Hematopoietic multipotent progenitor cell treated with erythropoietin and hydrocortisone succinate and interleukin-3 and kit ligand, for 8 days (in vitro differentiated cells): ENCODE results near the gene FLT1.

Experiments used
- DNase-seq: peaks from one replicate; pipeline ENCODE4 v3.0.0-alpha.2; 2015

FLT1 gene

GRCh38 chr13:28526876-28527275 lies 31.9 kb upstream of the FLT1 start:
- no peak for DNase-seq

DNA sequence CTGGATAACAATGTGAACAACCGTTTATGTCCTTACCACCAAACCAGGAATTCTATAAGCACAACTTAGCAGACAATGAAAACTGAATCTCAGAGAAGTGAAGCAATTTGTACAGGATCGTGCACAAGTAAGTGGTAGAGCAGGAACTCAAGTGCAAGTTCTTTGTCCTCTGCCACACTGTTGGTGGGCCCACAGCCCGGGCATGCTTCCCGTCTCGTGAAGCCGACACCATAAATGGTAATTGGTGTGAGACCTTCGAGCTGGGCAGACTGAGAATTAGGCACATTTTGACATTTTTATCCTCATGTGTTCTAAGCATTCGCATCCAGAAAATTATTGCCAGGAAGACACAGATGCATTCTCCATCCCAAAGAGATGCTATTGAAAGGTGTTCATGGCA lies 27.9 kb upstream of the FLT1 start:
- no peak for DNase-seq

GRCh38 chr13:28513745-28514144 lies 18.8 kb upstream of the FLT1 start:
- DNase-seq = no peak

GRCh38 chr13:28510542-28510941 lies 15.6 kb upstream of the FLT1 start:
- no peak for DNase-seq

- no peak for DNase-seq
Measured at GRCh38 chr13:28510066-28510465, 15.1 kb upstream of the FLT1 start.

- DNase-seq = no peak
Measured at GRCh38 chr13:28505543-28506135, 10.7 kb upstream of the FLT1 start.

GRCh38 chr13:28503182-28503967 lies 8.4 kb upstream of the FLT1 start:
- no peak for DNase-seq

DNA sequence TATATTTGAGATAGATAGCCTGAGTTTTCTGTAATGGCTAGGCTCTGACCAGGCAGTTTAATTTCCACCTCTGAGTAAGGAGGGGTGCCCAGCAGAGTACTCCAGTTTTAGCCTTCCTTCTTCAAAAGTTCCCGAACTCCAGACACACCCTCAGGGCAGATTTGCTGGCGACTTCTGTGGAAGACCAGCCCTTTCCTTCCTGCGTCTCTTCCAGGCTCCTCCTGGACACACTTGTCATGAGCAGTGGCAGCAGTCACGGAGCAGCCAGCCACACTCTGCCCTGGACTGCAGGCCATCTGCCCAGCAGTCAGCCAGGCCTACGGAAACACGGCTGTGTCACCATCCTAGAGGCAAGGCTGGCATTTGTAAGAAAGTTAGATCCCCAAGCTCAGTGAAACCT lies 6.6 kb upstream of the FLT1 start:
- no peak for DNase-seq

DNA sequence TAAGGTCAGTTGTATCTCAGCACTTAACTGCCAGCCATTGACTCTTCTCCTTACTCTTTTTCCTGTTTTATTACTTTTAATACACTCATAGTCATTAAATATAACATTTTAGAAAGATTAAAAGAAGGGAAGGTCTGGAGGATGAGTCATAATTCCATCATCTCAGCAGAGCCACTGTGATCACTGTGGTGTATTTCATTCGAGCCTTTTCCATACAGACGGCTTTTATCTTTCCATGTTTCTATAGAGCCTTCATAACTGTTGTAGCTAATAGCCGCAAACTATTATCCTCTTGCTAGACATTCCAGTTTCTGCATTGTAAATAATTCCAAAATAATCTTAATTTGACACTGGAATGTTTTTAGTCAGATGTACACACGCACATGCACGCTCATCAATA lies 4.7 kb upstream of the FLT1 start:
- DNase-seq = no peak

GRCh38 chr13:28498481-28499115 lies 3.7 kb upstream of the FLT1 start:
- DNase-seq = no peak

GRCh38 chr13:28497143-28497876 lies 2.4 kb upstream of the FLT1 start:
- peak; percentile 31 for DNase-seq

DNA sequence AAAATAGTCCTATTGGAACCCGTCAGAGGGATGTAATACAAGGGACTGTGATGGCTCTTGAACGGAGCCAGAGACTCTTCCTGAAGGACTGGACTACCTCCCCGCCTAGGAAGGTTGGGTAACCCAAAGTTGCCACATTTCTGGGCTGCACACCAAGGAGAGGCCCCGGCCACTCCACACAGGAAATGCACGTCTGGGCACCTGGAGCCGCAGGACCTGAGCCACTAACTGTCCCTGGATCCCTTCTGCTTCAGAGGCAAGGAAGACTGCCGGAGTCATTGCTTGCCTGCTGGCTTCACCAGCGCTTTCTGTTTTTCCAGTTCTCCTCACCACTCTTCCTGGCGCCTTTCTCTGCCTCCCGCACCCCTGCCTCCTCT lies 1.2 kb upstream of the FLT1 start:
- no peak for DNase-seq

DNA sequence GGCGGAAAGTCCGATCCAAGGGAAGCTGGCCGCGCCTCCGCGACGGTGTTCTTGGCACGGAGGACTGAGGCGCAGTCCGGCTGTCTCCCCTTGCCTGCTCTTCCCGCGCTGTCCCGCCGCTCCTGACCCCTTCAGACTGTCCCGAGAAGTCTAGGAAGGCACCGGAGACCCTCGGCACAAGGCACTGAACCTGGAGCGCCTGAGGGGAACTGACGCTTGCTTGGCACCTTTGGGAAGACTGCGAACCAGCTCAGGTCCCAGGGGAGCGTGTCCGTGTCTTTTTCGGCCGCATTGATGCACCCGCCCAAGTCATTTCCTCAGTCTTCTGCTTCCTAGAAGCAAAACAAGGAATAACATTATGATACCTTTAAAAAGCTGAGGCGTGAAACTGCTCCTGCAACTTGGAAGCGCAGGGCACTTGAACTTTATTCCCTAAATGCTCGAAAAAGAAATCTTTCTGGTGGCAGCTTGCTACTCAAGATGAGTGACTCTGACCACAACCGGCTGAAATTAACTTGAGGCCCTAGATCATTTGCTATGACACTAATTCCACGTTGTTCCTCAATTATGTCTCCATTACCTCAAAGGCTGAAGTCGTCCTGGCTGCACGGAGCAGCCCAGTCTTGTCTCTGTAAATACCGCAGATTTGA lies 735 bp upstream of the FLT1 start:
- DNase-seq = no peak

GRCh38 chr13:28494504-28494777 lies 487 bp downstream of the FLT1 start:
- DNase-seq = no peak

- DNase-seq = no peak
Measured at GRCh38 chr13:28493740-28494503, 1.0 kb downstream of the FLT1 start.

DNA sequence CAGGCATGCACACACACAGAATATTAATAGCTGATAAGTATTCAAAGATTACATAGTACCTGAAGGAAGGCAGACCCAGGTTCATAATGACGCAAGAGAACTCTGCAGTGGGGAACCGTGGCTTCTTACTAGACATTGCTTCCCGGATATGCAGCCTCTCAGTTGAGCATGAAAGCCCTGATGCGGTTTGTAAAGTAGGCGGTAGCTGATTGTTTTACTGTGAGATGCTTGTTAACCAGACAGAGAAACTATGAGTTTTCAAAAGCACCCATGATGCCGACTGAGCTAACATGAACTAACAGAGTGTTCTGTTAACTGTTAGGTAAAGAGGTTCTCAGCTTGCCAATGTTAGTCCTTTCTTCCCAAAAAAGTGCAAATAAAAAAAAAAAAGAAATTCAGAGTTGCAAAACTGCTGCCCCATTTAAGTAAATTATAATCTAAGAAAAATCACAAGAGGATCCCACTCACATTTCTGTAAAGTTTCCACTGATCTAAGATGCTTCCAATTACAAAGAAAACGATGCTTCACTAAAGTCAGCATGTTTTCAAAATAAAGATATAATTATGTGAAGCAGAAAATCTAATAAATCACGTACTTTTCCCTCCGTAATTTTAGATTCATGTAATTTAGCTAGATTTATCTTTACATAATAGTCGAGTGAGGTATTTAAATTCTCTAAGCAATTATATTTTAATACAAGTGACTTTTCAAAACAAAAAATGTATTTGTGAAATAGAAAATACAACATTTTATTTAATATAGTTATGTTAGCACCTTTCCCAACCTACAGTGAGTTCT lies 2.2 kb downstream of the FLT1 start:
- DNase-seq = no peak

DNA sequence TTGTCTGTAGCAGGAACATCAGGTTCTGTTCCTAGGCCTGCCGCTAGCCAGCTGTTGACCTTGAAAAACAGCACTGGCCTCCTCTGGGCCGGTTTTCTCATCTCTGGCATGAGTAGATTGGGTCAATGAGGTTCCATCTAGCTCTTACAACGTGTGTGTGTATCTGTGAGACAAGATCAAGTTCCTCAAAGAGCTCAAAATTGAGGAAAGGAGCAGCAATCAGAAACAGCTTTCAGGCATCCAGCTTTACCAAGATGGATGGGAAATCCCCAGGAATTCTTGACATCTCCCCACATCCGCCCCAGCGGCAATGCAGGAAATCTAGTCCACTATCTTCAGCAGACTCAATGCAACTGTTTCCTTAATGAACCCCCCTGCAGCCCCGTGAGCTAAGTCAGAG lies 4.9 kb downstream of the FLT1 start:
- no peak for DNase-seq

GRCh38 chr13:28489524-28489931 lies 5.4 kb downstream of the FLT1 start:
- DNase-seq = no peak

DNA sequence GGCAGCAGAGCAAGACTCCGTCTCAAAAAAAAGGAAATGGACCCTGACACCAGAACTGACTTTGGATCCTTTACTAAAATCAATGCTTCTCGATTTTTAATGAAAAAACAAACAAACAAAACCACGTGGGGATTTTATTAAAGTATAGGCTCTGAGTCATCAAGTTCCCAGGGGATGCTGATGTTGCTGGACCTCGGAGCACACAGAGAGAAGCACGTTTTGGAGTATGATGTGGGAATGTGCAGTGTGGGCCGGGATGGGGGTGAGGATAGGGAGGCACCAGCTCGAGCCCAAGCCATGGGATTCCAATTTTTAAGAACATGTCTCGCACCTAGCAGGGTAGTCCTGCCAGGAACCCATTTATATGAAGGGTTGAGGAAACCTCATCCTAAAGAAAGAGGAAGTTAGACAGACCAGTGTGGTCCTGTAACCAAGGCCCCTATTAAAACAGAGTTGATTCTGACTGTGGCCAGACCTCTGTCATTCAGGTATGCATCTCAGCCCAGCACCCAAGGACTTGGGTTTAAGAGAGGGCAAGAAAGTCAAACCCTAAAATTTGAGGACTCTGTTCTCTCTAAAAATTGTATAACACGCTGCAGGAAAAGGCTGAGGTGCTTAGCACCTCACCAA lies 6.4 kb downstream of the FLT1 start:
- DNase-seq = no peak

GRCh38 chr13:28485996-28486543 lies 8.9 kb downstream of the FLT1 start:
- DNase-seq = no peak

DNA sequence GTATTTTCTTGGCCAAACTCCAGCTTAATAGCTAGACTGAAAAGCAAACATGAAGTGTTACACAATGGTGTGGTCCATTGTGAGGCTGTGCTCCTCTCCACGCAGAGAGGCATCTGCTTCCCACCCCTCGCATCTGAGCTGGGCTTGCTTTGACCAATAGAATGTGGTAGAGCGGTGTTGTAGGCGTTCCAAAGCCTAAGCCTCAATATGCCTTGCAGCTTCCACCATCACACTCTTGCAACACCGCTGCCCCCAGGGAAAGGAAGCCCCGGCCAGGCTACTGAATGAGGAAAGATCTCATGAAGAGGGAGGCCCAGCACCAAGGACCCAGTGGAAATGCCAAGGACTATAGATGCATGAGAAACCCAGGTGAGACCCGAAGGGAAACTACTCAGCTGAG lies 9.4 kb downstream of the FLT1 start:
- no peak for DNase-seq
